Stimulated activated CD4-positive, alpha-beta T cell treated with anti-CD3 and anti-CD28 coated beads, Interleukin-12 subunit alpha, Interleukin-12 subunit beta, amount 100 ng/mL, for 24 hours (primary cell): ENCODE data around the gene LSM4.
A peak's percentile ranks its signal among the peaks of the same experiment; 100 is the strongest.

Source experiments
- DNase-seq, 2 experiments: peaks; one replicate each; pipeline ENCODE4 v3.0.0-alpha.2; 2020; ENCODE audit warnings: low read depth in 2 of 2

LSM4 gene

DNA sequence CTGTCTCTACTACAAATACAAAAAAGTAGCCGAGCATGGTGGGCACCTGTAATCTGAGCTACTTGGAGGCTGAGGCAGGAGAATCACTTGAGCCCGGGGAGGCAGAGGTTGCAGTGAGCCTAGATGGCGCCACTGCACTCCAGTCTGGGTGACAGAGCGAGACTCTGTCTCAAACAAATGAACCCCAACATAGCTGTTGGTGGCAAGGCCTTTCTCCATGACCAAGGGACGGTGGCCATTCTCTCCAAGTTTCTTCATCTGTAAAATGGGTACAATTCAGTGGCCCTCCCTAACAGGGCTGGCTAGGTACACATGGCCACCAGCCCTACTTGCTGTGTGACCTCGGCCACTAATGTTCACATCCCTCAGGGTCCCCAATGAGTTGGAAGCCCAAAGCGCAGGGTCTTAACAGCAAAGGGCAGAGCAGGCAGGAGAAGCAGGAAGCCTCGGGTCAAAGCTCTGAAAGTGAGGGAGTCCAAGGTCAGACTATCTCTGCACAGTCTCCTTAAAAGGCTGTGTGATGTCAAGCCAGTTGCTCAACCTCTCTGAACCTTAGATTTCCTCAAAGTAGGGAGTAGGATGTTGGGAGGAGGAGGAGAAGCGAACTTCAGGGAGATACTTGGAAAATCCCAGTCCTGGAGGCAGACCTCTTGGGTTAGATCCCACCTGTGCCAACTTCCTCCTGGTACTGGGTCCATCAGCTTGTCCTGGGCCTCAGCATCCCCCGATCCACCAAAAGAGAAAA, 44.2 kb downstream of the LSM4 start:
- peak in 1 of 2 experiments; percentile 45 for DNase-seq

DNA sequence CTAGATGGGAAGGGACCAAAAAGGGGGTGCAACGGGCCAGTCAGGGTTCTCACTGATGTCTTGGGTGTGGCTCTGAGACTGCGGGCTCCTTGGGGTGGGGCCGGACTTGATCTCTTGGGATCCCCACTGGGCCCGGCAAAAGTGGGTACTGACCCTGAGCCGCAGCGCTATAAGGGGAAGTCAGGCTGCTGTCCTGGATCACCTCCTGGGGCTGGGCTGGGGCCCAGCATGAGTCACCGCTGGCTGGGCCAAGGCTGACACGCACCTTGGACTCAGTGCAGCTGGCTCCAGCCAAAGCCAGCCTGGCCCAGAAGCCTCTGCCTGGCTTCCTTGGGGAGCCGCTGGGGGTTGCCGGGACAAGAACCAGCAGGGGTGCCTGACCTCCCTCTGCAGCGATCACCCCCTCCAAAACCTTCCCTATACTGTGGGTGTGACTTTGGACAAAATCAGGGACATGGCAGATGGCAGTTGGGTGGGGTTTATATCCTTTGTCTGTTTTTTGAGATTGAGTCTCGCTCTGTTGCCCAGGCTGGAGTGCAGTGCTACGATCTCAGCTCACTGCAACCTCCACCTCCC, 48.0 kb downstream of the LSM4 start:
- no peak for DNase-seq

DNA sequence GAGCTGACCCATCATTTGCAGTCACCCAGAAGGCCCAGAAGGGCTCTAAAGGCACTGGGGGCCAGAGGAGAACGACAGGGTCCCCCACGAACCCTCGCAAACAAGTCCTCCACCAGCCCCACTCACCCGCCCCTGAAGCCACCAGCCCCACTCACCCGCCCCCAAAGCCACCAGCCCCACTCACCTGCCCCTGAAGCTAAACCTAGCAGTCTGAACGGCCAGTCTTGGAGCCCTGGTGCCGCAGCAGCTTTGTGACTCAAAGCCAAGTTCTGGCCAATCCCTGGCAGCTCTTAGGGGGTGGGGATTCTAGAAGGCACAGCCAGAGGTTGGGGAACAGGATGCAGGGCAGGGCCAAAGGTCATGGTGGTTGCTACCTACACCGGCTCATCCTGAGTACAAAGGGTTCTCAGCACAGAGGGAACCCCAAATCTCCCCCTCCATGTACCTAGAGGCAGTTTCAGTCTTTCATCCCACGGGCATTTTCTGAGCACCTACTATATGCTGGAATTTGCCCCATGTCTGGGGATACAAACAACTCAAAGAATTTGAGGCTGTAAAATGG, 48.6 kb downstream of the LSM4 start, which contains the start of gene IQCN:
IQCN (minus strand) TSS at position 234 of the 562 bp plus-strand sequence. CDS start 4,974 bp downstream, outside the sequence.
- no peak for DNase-seq

DNA sequence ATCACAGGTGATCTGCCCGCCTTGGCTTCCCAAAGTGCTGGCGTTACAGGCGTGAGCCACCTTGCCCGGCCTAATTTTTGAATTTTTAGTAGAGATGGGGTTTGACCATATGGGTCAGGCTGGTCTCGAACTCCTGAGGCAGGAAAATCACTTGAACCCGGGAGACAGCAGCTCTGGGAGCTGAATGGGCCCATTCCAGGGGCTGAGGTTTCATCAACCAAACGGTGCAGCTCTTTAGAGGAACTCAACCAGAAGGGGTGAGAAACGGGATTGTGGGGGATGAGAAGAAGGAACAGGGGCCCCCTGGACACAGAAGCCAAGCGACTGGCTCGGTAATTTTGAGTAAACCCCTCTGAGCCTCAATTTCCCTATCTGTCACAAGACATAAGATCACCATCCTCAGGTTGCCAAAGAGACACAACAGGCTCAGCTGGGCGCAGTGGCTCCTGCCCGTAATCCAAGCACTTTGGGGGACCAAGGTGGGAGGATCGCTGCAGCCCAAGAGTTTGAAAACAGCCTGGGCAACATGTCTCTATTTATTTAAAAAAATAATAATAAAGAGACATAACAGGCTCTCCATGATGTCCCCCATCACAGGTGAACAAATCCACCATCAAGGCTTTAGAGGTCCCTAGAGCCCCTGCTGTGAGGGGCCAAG, 49.2 kb downstream of the LSM4 start:
- DNase-seq = no peak

DNA sequence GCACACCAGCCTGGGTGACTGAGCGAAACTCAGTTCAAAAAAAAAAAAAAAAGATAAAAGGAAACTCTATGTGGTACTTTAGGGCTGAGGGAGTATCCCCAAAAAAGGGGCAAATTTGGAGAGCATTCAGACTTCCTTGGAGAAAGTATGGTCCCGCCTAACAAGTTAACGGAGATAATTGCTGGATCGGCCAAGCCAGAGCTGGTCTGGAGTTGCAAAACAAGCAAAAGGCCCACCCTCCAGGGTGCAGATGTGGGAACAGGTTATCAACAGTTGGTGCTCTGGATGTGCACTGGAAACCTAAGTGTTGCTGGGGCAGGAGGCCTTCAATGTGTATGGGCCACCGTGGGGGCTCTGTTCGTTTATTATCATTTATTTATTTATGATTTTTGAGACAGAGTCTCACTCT, 51.4 kb downstream of the LSM4 start:
- no peak for DNase-seq

DNA sequence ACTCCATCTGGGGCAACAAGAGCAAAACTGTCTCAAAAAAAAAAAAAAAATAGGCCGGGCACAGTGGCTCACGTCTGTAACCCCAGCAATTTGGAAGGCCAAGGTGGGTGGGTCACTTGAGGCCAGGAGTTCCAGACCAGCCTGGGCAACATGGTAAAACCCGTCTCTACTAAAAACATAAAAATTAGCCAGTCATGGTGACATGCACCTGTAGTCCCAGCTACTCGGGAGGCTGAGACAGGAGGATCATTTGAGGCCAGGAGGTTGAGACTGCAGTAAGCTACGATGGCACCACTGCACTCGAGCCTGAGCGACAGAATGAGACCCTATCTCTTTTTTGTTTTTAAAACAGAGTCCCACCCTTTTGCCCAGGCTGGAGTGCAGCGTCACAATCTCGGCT, 52.5 kb downstream of the LSM4 start:
- DNase-seq = no peak

DNA sequence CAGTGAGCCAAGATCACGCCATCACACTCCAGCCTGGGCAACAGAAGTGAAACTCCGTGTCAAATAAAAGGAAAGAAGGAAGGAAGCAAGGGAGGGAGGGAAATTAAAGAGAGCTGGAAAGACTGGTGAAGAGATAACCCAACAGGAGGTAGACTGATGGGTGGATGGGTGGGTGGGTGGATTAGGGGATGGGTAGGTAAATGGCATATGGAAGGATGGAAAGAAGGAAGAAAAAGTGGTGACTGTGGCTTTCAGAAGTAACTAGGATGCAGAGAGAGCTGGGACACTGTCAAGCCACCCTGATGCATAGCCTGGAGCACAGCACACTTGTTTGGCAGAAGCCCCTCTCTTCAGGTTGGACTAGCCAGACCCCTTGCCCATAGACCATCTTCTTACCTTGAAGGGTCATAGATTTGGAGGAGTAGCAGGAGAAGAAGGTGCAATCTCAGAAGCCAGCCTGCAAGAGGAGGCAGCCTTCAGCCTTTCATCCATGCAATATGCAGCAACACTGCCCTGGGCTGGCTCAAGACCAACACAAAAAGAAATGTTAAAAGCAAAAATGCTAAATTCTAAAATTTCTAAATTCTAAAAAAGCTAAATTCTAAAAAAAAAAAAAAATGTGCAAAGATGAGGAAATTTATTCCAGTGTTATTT, 53.7 kb downstream of the LSM4 start:
- no peak for DNase-seq

DNA sequence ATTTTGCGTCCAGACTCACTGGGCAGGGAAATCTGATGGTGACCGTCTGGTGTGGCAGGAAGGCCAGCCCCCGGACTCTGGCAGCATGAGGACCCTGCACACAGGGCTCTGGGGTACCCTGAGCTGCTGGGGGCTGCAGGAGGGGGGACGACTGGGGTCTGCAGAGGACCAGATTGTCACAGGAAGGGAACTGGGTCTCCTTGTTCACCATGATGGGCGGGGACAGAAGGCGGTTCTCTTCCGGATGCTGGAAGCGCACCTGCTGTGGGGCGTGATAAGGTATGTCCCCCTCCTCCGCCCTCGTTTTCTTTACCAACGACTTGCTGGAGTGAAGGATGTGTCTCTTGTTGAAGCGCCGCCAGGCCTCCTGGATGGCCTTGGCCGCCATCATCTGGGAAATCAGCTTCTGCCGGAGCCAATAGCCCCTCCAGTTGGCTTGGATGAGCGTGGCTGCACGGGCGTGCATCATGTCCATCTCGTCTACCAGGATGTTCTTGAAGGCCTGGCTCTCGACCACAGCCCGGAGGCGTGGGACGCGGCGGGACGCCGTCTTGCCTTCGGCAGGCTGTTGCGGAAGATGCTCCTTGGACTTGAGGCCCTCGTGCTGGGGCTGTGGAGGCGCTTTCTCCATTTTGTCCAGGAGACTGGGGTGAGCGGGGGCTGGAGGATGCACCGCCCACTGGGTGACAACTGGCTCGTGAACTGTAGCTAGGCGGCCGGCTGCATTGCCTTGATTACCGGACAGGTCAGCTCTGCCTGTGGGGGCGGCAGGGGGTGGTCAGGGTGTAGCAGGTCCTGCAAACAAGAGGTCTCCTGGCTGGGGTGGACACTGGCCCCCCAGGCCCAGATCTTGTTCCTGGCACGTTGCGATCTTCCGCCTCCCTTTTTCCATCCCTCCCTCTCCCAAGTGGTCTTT, 55.8 kb downstream of the LSM4 start:
- no peak for DNase-seq

DNA sequence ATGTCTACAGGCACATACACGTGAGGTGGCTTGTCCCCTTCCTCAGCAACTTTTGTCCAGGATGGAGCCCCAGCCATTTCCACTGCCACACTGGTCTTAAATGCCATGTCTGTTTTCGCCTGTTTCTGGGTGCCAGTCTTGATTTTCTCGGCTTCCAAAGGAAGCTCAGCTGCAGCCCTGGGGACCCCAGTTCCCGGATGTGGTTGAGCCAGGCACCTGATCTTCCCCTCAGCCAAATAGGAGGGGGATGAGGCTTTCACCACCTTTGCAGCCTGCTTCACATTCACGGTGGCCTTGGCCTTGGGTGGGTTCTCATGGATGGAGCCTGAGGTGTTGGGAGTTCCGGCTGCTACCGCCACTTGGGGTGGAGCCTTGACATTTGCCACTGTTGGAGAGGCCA, 57.3 kb downstream of the LSM4 start:
- DNase-seq = no peak

DNA sequence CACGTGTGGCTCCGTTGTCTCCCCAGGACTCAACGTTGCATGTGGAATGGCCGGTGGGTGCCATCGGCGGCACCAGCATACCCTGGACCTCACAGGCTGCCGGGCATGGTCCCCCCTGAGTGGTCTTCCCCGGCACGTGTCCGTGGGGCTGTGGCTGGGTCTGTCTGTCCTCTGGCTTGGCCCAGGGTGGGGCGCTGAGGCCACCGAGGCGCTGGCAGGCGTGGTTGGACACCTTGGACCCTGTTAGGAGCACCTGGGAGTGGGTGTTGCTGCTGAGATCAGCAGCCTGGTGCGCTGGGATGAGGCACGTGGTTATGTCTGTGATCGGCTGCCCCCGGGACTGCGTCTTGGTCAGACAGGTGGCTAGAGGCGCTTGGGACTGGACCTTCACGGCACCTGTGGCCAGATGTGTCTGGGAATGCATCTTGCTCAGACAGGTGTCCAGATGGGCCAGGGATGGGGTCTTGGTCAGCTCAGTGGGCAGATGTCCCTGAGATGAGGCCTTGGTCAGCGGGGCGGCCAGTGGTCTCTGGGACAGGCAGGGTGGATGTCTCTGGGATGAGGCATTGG, 57.8 kb downstream of the LSM4 start:
- DNase-seq = no peak

DNA sequence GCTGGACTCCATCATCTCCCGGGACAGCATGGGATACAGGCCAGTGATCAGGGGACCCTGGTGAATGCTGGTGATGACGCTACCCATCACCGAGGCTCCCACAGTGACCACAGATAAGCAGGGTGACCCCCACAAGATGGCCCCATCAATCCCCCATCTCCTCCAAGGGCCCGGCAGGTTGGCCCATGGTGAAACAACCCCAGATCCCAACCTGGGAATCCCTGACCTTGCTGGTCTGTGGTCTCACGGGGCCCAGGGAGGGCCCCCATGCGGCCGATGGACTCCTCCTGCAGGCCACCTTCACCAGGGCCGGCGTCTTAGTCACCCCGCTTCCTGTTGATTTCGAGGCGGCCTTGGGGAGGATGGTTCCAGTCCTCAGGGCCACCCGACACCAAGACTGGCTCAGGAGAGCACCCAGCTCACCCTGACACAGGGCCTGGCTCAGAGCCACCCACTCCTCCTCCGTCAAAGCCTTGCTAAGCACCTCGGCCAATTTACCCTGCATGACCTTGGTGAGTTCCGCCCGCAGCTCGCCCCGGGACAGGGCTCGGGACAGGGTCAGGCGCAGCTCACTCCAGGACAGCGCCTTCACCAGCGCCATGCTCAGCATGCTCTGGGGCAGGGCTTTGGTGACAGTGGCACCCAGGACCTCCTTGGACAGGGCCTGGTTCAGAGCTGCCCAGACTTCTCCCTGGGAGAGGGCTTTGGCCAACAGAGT, 58.6 kb downstream of the LSM4 start:
- no peak for DNase-seq

DNA sequence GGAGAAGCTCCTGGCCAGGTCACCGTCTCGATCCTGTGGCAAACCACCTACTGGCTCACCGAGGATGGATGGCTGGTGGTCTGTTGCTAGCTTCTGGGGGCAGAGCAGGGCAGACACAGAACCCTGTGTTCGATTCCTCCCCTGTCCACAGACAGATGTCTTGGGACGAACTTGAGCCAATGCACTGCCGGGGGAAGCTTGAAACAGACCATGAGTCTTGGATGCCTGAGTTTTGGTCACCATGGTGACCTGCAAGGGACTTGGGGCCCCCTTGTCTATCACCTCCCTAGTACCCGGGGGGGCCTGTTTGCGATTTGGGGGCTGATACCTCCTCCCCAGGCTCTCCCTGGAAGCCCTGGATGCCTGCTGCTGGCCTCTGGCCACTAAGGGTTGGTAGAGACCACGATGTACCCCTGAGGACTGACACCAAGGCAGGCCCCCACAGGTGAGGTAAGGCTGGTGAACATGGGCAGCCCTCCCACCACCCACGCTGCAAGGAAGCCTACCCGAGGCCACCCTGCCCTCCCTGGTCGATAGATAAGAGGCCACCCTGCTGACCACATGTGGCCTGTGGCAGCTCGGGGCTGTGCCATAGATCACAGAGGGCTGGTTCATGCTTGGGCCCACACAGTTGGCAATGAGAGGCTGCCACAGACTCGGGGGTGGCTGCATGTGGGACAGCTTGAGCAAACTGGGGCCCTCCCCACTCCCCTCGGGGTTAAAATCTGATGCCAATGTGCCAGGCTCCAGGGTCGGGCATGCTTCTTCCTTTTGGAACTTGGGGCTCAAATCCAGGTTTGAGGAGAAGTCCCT, 59.3 kb downstream of the LSM4 start:
- no peak for DNase-seq

DNA sequence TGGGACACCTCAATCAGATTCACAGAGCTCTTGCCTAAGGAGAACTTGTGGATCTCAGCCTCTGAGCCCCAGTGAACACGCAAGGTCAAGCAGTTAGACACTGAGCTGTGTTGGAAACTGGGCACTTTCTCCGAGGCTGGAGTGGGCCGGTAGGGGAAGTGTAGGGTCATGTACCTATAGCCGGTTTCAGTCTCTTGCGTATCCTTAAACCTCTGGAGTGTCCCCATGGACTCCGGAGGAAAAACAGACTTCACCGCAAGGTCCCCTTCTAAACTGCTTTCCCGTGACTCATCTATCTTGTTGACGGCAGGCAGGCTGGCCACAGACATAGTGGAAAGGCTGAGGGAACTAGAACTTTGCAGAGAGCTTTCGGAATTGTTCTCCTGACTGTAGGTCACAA, 60.0 kb downstream of the LSM4 start:
- no peak for DNase-seq

DNA sequence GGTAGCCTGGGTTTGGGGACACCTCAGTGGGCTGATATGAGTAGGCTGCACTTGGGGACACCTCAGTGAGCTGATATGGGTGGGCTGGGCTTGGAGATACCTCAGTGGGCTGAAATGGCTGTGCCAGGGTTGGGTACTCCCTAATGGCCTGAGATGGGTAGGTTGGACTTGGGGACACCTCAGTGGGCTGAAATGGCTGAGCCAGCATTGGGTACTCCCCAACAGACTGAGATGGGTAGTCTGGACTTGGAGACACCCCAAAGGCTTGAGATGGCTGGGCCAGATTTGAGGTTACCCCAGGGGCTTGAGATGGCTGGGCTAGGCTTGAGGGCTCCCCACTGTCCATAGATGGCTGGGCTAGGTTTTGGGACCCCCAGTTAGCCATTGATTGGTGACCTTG, 60.7 kb downstream of the LSM4 start:
- no peak for DNase-seq

DNA sequence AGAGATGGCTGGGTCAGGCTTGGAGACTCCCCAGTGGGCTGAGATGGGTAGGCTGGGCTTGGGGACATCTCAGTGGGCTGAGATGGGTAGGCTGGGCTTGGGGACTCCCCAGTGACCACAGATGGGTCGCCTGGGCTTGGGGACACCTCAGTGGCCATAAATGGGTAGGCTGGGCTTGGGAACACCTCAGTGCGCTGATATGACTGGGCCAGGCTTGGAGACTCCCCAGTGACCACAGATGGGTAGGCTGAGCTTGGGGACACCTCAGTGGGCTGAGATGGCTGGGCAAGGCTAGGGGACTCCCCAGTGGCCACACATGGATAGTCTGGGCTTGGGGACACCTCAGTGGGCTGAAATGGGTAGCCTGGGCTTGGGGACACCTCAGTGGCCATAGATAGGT, 61.4 kb downstream of the LSM4 start:
- DNase-seq = no peak

DNA sequence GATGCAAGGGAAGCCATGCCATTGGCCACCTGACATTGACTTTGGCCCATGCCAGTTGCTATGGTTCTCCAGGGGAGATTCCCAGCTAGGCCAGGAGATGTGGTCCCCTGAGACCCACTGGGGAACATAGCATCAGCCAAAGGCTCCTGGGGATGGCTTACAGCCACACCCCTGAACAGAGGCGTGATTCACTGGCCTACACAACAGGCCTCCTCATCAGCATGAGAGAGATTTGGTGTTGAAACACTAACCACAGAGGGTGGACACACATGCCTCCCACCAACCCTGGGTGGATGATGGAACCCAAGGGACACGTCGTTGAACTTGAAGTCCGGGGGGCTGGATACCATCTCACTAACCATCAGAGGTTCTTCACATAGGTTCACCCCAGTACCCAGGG, 63.0 kb downstream of the LSM4 start:
- no peak for DNase-seq

DNA sequence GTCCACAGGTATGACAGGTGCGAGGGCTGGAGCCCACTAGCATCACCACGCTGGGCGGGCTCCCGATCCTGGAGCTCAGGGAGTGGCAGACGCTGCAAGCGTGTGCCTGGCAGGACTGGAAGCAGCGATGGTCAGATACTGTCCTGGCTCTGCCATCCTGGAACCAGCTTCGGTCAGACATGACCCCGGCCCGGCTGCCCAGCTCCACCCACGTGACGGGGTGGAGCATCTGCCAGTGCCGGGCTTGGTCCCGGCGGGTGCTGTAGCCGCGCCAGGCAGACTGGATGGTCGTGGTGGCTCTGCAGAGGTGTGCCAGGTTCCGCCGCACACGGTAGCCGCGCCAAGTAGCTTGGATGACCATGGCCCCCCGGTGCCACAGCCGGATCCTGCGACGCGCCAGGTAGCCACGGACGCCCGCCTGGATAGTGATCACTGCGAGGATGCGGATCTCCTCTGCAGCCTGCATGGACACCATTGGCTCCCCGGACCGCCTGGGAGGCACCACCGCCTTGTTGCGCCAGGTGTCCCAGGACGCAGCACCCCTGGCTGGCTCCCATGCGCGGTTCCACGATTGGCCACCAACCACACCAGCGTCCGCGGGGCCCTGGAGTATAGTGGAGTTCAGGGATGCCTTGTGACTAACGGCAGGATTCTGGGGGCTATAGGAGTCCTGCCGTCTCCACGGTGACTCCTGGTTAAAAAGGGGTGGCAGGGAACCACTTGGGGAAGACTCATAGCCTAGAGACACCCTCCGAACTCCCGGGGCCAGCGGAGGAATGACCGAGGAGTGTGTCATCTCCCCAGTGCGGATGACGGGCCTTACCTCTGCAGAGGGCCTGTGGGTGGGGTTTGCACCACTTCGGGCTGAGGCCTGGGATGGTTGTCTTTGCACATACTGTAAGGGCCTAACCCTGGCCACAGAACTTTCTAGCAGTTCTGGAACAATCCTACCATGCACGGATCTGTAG, 65.1 kb downstream of the LSM4 start:
- no peak for DNase-seq
